KMS-11 (cell line): ENCODE measurements around the gene MYH15.

Experiments used
- H2AFZ ChIP-seq: fragments of 200-600 bp; sonication (generic); 2 replicates; pipeline ENCODE4 v1.6.1; 2016; ENCODE audit warnings: antibody characterized with exemption, mixed run types, low read depth
- H3K27ac ChIP-seq: fragments of 200-600 bp; sonication (generic); 2 replicates; pipeline ENCODE4 v1.6.1; 2016; ENCODE audit warnings: mild to moderate bottlenecking, mixed run types
- H3K27me3 ChIP-seq: fragments of 200-600 bp; sonication (generic); 2 replicates; pipeline ENCODE4 v1.6.1; 2017; ENCODE audit warnings: mild to moderate bottlenecking, low read depth, mixed run types, moderate library complexity; ENCODE audit not compliant: insufficient read depth
- H3K36me3 ChIP-seq: fragments of 200-600 bp; sonication (generic); 2 replicates; pipeline ENCODE4 v1.6.1; 2017; ENCODE audit warnings: mild to moderate bottlenecking, mixed run types; ENCODE audit not compliant: insufficient read depth
- H3K4me1 ChIP-seq: fragments of 200-600 bp; sonication (generic); 2 replicates; pipeline ENCODE4 v1.6.1; 2016; ENCODE audit warnings: mild to moderate bottlenecking, low read depth, mixed run types; ENCODE audit not compliant: poor library complexity, severe bottlenecking
- H3K4me2 ChIP-seq: fragments of 200-600 bp; sonication (generic); 2 replicates; pipeline ENCODE4 v1.7.0; 2016; ENCODE audit warnings: mild to moderate bottlenecking, mixed run types
- H3K4me3 ChIP-seq: fragments of 200-600 bp; sonication (generic); IDR thresholded peaks from 2 replicates; pipeline ENCODE4 v1.6.1; 2017; ENCODE audit warnings: low read depth, low read length, mixed read lengths; ENCODE audit not compliant: insufficient read depth
- H3K79me2 ChIP-seq: fragments of 200-600 bp; sonication (generic); 2 replicates; pipeline ENCODE4 v1.6.1; 2016; ENCODE audit warnings: low read depth, mixed run types; ENCODE audit not compliant: insufficient read depth
- H3K9ac ChIP-seq: fragments of 200-600 bp; sonication (generic); 2 replicates; pipeline ENCODE4 v1.6.1; 2016; ENCODE audit warnings: mild to moderate bottlenecking, mixed run types
- H4K20me1 ChIP-seq: fragments of 200-600 bp; sonication (generic); 2 replicates; pipeline ENCODE4 v1.6.1; 2016; ENCODE audit warnings: mild to moderate bottlenecking, mixed run types; ENCODE audit not compliant: insufficient read depth
- CTCF ChIP-seq: fragments of 200-600 bp; sonication (generic); conservative IDR thresholded peaks from 2 replicates; pipeline ENCODE4 v1.6.1; 2017; ENCODE audit warnings: low read depth, mild to moderate bottlenecking, antibody characterized with exemption, low read length, moderate library complexity, mixed read lengths

The MYH15 gene

DNA sequence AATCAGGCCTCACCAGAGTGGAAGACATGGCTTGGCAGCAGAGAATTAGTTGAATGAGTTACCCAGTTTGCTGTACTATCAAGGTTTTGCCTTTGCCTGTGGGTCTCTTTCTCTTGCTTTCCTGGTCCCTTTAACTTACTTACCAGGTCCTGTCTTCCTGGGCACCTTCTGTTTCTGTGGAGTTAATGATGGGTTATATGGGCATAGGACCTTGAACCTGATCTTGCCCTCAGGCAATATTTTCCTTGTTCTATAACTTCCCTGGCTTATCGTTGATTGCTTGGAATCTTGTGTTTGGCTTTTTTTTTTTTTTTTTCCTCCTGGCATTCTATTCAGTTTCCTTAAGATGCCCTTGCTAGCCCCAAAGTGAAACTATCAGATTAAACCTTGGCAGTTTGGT is 107.2 kb downstream of the MYH15 start:
- no peak for TF ChIP-seq CTCF
- no peaks in the 10 kb centered on the region for H3K27me3 ChIP-seq
- no peak overlapping the region for H3K9ac ChIP-seq

GRCh38 chr3:108401836-108402235 is 108.6 kb downstream of the MYH15 start:
- no peak for TF ChIP-seq CTCF
- Histone ChIP-seq H3K36me3 (no peaks in the 10 kb centered on the region), H4K20me1 (no peaks in the 10 kb centered on the region), H2AFZ (no peak overlapping the region), H3K27me3 (no peaks in the 10 kb centered on the region), H3K4me1 (peaks cover 11% of the 10 kb centered on the region), H3K9ac (no peak overlapping the region), H3K27ac (no peak overlapping the region), H3K4me2 (no peak overlapping the region), H3K4me3 (no peak overlapping the region), H3K79me2 (no peaks in the 10 kb centered on the region)

More for the DNA sequence above, 107.2 kb downstream of the MYH15 start:
- Histone ChIP-seq H4K20me1 (no peaks in the 10 kb centered on the region), H3K4me2 (no peak overlapping the region), H3K4me3 (no peak overlapping the region), H3K4me1 (peaks cover 13% of the 10 kb centered on the region), H2AFZ (no peak overlapping the region), H3K79me2 (no peaks in the 10 kb centered on the region), H3K27ac (no peak overlapping the region), H3K36me3 (no peaks in the 10 kb centered on the region)

DNA sequence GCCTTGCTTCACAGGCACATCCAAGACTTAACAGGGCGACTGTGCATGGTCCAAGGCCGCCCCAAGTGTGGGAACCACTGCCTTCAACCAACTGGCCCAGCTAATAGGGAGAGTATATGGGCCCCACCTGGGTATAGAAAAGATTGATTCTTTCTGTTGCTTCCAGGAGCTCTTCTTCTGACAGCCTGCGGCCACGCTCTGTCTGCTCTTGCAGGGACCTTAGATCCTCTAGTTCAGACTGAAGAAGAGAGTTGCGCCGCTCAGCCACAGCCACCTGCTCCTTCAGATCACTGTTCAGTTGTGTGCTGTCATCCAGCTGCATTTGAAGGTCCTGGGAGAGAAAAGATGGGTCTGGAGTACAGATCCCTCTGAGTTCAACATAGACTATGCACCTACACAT is 111.9 kb downstream of the MYH15 start:
- Histone ChIP-seq H3K4me1 (no peaks in the 10 kb centered on the region), H3K4me3 (no peak overlapping the region), H4K20me1 (no peaks in the 10 kb centered on the region), H3K79me2 (no peaks in the 10 kb centered on the region), H2AFZ (no peak overlapping the region), H3K27me3 (no peaks in the 10 kb centered on the region), H3K27ac (no peak overlapping the region), H3K36me3 (no peaks in the 10 kb centered on the region), H3K9ac (no peak overlapping the region), H3K4me2 (no peak overlapping the region)
- no peak for TF ChIP-seq CTCF

GRCh38 chr3:108396336-108396735 is 114.1 kb downstream of the MYH15 start:
- no peak overlapping the region for H3K4me2 ChIP-seq
- no peaks in the 10 kb centered on the region for H3K4me1 ChIP-seq
- H3K79me2 ChIP-seq: no peaks in the 10 kb centered on the region
- TF ChIP-seq CTCF: no peak
- no peaks in the 10 kb centered on the region for H3K36me3 ChIP-seq
- no peaks in the 10 kb centered on the region for H4K20me1 ChIP-seq
- H3K4me3 ChIP-seq: no peak overlapping the region
- H3K9ac ChIP-seq: no peak overlapping the region
- no peak overlapping the region for H3K27ac ChIP-seq
- no peaks in the 10 kb centered on the region for H3K27me3 ChIP-seq
- no peak overlapping the region for H2AFZ ChIP-seq
